T-helper 2 cell (primary cell): ENCODE data around the gene TMEM213.
"Not testable (repeated sequence)": the region's sequence is repeated elsewhere in the genome, so short reads cannot be mapped to it uniquely, and the experiment has no call there.

Experiments
- DNase-seq, 5 experiments: peaks; one replicate each; pipeline versions ENCODE4 v3.0.0 to v3.0.0-alpha.2; 2012 to 2022

The TMEM213 gene

GRCh38 chr7:138798836-138799235 lies 1.0 kb downstream of the TMEM213 start:
- DNase-seq, result no peak

- DNase-seq, result no peak
Observed at GRCh38 chr7:138799336-138800000, 1.7 kb downstream of the TMEM213 start.

GRCh38 chr7:138801256-138801655 lies 3.5 kb downstream of the TMEM213 start:
- DNase-seq, result no peak

GRCh38 chr7:138802706-138803105 lies 4.9 kb downstream of the TMEM213 start:
- no peak for DNase-seq

- peak in 1 of 5 experiments; percentile 37 for DNase-seq
Observed at GRCh38 chr7:138804618-138805017, 6.8 kb downstream of the TMEM213 start.

GRCh38 chr7:138809346-138809745 lies 11.6 kb downstream of the TMEM213 start:
- no peak for DNase-seq

- not testable (repeated sequence) for DNase-seq
Observed at GRCh38 chr7:138811327-138811726, 13.5 kb downstream of the TMEM213 start.

GRCh38 chr7:138813945-138814344 lies 16.2 kb downstream of the TMEM213 start:
- DNase-seq, result peak in 1 of 5 experiments; percentile 72

- DNase-seq, result peak in 1 of 5 experiments; percentile 58
Observed at GRCh38 chr7:138814816-138815332, 17.1 kb downstream of the TMEM213 start.

GRCh38 chr7:138816650-138817049 lies 18.9 kb downstream of the TMEM213 start:
- peak in 1 of 5 experiments; percentile 9 for DNase-seq

- DNase-seq, result no peak
Observed at GRCh38 chr7:138819625-138820024, 21.8 kb downstream of the TMEM213 start.

- no peak for DNase-seq
Observed at GRCh38 chr7:138821912-138822311, 24.1 kb downstream of the TMEM213 start.

GRCh38 chr7:138822867-138823535 lies 25.2 kb downstream of the TMEM213 start:
- no peak for DNase-seq

GRCh38 chr7:138825049-138825721 lies 27.4 kb downstream of the TMEM213 start:
- no peak for DNase-seq

GRCh38 chr7:138828302-138828701 lies 30.5 kb downstream of the TMEM213 start:
- DNase-seq, result no peak

GRCh38 chr7:138829335-138829734 lies 31.5 kb downstream of the TMEM213 start:
- no peak for DNase-seq

- DNase-seq, result no peak
Observed at GRCh38 chr7:138832966-138833365, 35.2 kb downstream of the TMEM213 start.

GRCh38 chr7:138833596-138833995 lies 35.8 kb downstream of the TMEM213 start:
- peak in 1 of 5 experiments; percentile 21 for DNase-seq

- DNase-seq, result peak in 1 of 5 experiments; percentile 83
Observed at GRCh38 chr7:138834583-138834982, 36.8 kb downstream of the TMEM213 start.

- peak in 1 of 5 experiments; percentile 26 for DNase-seq
Observed at GRCh38 chr7:138835087-138835486, 37.3 kb downstream of the TMEM213 start.

- no peak for DNase-seq
Observed at GRCh38 chr7:138837627-138838026, 39.8 kb downstream of the TMEM213 start.

- no peak for DNase-seq
Observed at GRCh38 chr7:138838166-138838565, 40.4 kb downstream of the TMEM213 start.

GRCh38 chr7:138842111-138842510 lies 44.3 kb downstream of the TMEM213 start:
- no peak for DNase-seq
